DOHH2 (cell line): Measurements from ENCODE around the gene STRIP1.

ENCODE experiments used
- CTCF ChIP-seq: fragments of 200-600 bp; sonication (generic); IDR thresholded peaks from one replicate; pipeline ENCODE4 v1.5.1; 2014; ENCODE audit warnings: antibody characterized with exemption, mild to moderate bottlenecking, low read depth, low read length; ENCODE audit not compliant: poor library complexity, severe bottlenecking
- EZH2phosphoT487 ChIP-seq: fragments of 200-600 bp; sonication (generic); IDR thresholded peaks from 2 replicates; pipeline ENCODE4 v1.6.1; 2017; ENCODE audit warnings: borderline replicate concordance, mild to moderate bottlenecking, antibody characterized with exemption, low read length, moderate library complexity, mixed read lengths

DNA sequence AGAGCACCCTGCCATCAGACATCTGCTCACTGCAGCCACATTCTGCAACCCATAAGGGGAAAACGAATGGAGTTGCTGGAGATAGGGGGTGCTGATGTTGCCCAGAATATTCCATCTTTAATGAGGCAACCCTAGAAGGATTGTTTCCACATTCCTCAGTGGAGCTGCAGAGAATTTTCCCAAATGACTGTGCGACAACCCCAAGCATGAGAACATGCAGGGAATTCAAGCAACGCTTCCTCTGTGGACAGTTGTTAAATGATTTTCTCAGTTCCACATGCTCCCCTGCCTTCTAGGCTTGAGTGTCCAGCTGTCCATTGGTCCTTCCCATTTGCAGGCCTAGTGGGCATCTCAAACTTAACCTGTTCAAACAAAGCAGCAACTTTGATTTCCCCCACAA is 57.4 kb downstream of the STRIP1 start:
- TF ChIP-seq CTCF = no peak
- TF ChIP-seq EZH2phosphoT487 = no peak
